HCT116 (cell line): ENCODE measurements around the gene LNP1. TPM values are rescaled to one million over a fixed set of nuclear protein-coding genes. Genes with fewer than 3 reads are reported as not detected.

Experiments
- ATAC-seq: fragments of 200-7000 bp; cut with Tn5 transposase; 2 replicates; pipeline ENCODE4 v1.9.1; 2020; ENCODE audit warnings: mild to moderate bottlenecking, moderate library complexity
- BruUV-seq: library from RNA; stranded (reverse); fragments of 400-500 nt; replicated peaks from 2 replicates; lab custom pipeline; 2021; lab: Mats Ljungman, UMichigan
- CTCF ChIA-PET: fragments of 300-600 bp; sonication (Branson Sonifier 250); formaldehyde crosslinking; loops from one replicate; lab custom pipeline; 2021; ENCODE audit warnings: antibody characterized with exemption; lab: Charles Lee
- POLR2A ChIA-PET: fragments of 300-600, 350-600 bp; sonication (Branson Sonifier 250); formaldehyde crosslinking; loops from one replicate; lab custom pipeline; 2021; ENCODE audit warnings: antibody characterized with exemption; lab: Charles Lee
- RAD21 ChIA-PET, 2 experiments: fragments of 300-600 bp; sonication (Branson Sonifier 250); formaldehyde crosslinking; loops; one replicate each; lab custom pipeline; 2023; ENCODE audit warnings: low total read pairs in 2 of 2; ENCODE audit not compliant: uncharacterized antibody in 2 of 2, unreplicated experiment in 2 of 2, low non-redundant PET in 1 of 2; lab: Charles Lee
- DNase-seq: peaks from one replicate; pipeline ENCODE4 v3.0.0-alpha.2; 2010; ENCODE audit warnings: low read depth, low spot score
- H2AFZ ChIP-seq: fragments of 200-600 bp; shearing (Covaris generic), sonication (generic); 2 replicates; pipeline ENCODE4 v1.6.1; 2017; ENCODE audit warnings: low read depth, mixed run types, mixed read lengths, antibody characterized with exemption, low read length; ENCODE audit not compliant: poor library complexity, severe bottlenecking
- H3K27ac ChIP-seq: 2 replicates; pipeline ENCODE4 v1.5.1; 2012; ENCODE audit warnings: low read depth, low read length
- H3K27me3 ChIP-seq: fragments of 200-600 bp; sonication (generic); 2 replicates; pipeline ENCODE4 v1.6.1; 2016; ENCODE audit warnings: mixed run types, low read length, mixed read lengths; ENCODE audit not compliant: insufficient read depth
- H3K36me3 ChIP-seq, 2 experiments: fragments of 200-500 bp in 1 of 2; fragments of 200-600 bp in 1 of 2; sonication (Bioruptor generic) in 1 of 2; sonication (generic) in 1 of 2; 2 replicates each; pipeline versions ENCODE4 v1.5.1 to v1.6.1; 2014 to 2016; ENCODE audit warnings: low read length in 2 of 2, inconsistent platforms in 1 of 2, mixed read lengths in 1 of 2, mixed run types in 1 of 2; ENCODE audit not compliant: insufficient read depth in 2 of 2, control insufficient read depth in 1 of 2
- H3K4me1 ChIP-seq, 2 experiments: fragments of 200-600 bp in 1 of 2; sonication (generic) in 1 of 2; 2 replicates each; pipeline versions ENCODE4 v1.5.1 to v1.6.1; 2012 to 2017; ENCODE audit warnings: low read length in 2 of 2, inconsistent platforms in 1 of 2, mild to moderate bottlenecking in 1 of 2, mixed read lengths in 1 of 2, mixed run types in 1 of 2, moderate library complexity in 1 of 2; ENCODE audit not compliant: insufficient read depth in 2 of 2, control insufficient read depth in 1 of 2
- H3K4me2 ChIP-seq: fragments of 200-600 bp; sonication (generic); 2 replicates; pipeline ENCODE4 v1.6.1; 2017; ENCODE audit warnings: mixed run types, low read length, mixed read lengths
- H3K4me3 ChIP-seq, 2 experiments: fragments of 200-600 bp in 1 of 2; sonication (generic) in 1 of 2; replicated peaks in 1 of 2; 2 replicates each; pipeline ENCODE4 v1.5.1; 2011 to 2016; ENCODE audit warnings: low read length in 2 of 2, control low read depth in 1 of 2, low read depth in 1 of 2, mild to moderate bottlenecking in 1 of 2, mixed read lengths in 1 of 2, mixed run types in 1 of 2
- H3K79me2 ChIP-seq: fragments of 200-600 bp; sonication (generic); 2 replicates; pipeline ENCODE4 v1.6.1; 2017; ENCODE audit warnings: mild to moderate bottlenecking, mixed run types, low read length, moderate library complexity, mixed read lengths; ENCODE audit not compliant: insufficient read depth
- H3K9ac ChIP-seq: fragments of 200-600 bp; sonication (generic); 2 replicates; pipeline ENCODE4 v1.6.1; 2016; ENCODE audit warnings: low read length, mixed read lengths
- H3K9me2 ChIP-seq: fragments of 200-600 bp; sonication (generic), shearing (Covaris generic); 2 replicates; pipeline ENCODE4 v1.6.1; 2017; ENCODE audit warnings: mixed run types, mild to moderate bottlenecking, moderate library complexity; ENCODE audit not compliant: insufficient read depth
- H3K9me3 ChIP-seq, 2 experiments: fragments of 200-500 bp in 1 of 2; fragments of 200-600 bp in 1 of 2; sonication (Bioruptor generic) in 1 of 2; sonication (generic) in 1 of 2; 2 replicates each; pipeline ENCODE4 v1.6.1; 2014 to 2017; ENCODE audit warnings: low read length in 2 of 2, mixed read lengths in 2 of 2, inconsistent platforms in 1 of 2, low read depth in 1 of 2, mild to moderate bottlenecking in 1 of 2, mixed run types in 1 of 2, moderate library complexity in 1 of 2; ENCODE audit not compliant: control insufficient read depth in 1 of 2, insufficient read depth in 1 of 2
- H4K20me1 ChIP-seq: fragments of 200-600 bp; sonication (generic), shearing (Covaris generic); 2 replicates; pipeline ENCODE4 v1.6.1; 2017; ENCODE audit warnings: mixed run types, mild to moderate bottlenecking, moderate library complexity; ENCODE audit not compliant: insufficient read depth
- CTCF ChIP-seq, 3 experiments: fragments of 200-600 bp in 1 of 3; sonication (generic) in 1 of 3; IDR thresholded peaks in 2 of 3; conservative IDR thresholded peaks in 1 of 3; 2 replicates each; pipeline ENCODE4 v1.5.1; 2012 to 2017; ENCODE audit warnings: low read depth in 2 of 3, low read length in 2 of 3, antibody characterized with exemption in 1 of 3, borderline replicate concordance in 1 of 3, control low read depth in 1 of 3, mild to moderate bottlenecking in 1 of 3, mixed read lengths in 1 of 3, mixed run types in 1 of 3, moderate library complexity in 1 of 3; ENCODE audit not compliant: insufficient read depth in 1 of 3
- ELF1 ChIP-seq: IDR thresholded peaks from 2 replicates; pipeline ENCODE4 v1.6.1; 2012; ENCODE audit warnings: low read depth, borderline replicate concordance
- FOSL1 ChIP-seq: IDR thresholded peaks from 2 replicates; pipeline ENCODE4 v1.6.1; 2012; ENCODE audit warnings: low read depth
- MAX ChIP-seq: IDR thresholded peaks from 2 replicates; pipeline ENCODE4 v1.6.1; 2012
- SIN3A ChIP-seq: IDR thresholded peaks from 2 replicates; pipeline ENCODE4 v1.6.1; 2012; ENCODE audit warnings: low read depth
- TCF7L2 ChIP-seq: IDR thresholded peaks from 2 replicates; pipeline ENCODE4 v1.7.0; 2011; ENCODE audit warnings: borderline replicate concordance, inconsistent platforms; ENCODE audit not compliant: insufficient read depth, insufficient read length; ENCODE audit errors: extremely low read depth
- ZFX ChIP-seq: fragments of 450-650 bp; IDR thresholded peaks from 2 replicates; pipeline ENCODE4 v1.6.1; 2017
- intact Hi-C: fragments of 100-400 bp; cut with micrococcal nuclease; formaldehyde crosslinking; loops from 2 replicates; pipeline ENCODE4 v1.10.0; 2022
- total RNA-seq: library from RNA; stranded (reverse); gene quantifications from one replicate; pipeline ENCODE4 v1.2.1, GENCODE V29; 2021; ENCODE audit not compliant: unreplicated experiment

Gene LNP1
- total RNA-seq, 1 experiment from 2014 or later, result 1.6 TPM

- no peak for TF ChIP-seq CTCF (IDR thresholded peaks at IDR 0.05 in 2 of 3, conservative IDR thresholded peaks at IDR 0.05 in 1 of 3; ENCODE audit: borderline replicate concordance in 1 of 3, insufficient read depth in 1 of 3, low read depth in 2 of 3, low read length in 2 of 3)
- TF ChIP-seq ELF1, result no peak
- no peak for TF ChIP-seq MAX
- no peak for TF ChIP-seq SIN3A
- no peak for TF ChIP-seq ZFX
Measured at GRCh38 chr3:100467133-100467532, 65.8 kb downstream of the LNP1 start (continued).

- intact Hi-C loops, result loop anchor here (10.0 kb wide), 1 partner anchor 634 kb away; no protein-coding TSS in a partner anchor
- H3K9me3 ChIP-seq, result peaks cover 3 to 7% of the 10 kb centered on the region in 2 experiments; a peak in 2 of 4 replicates
Measured at GRCh38 chr3:100468676-100469075, 67.3 kb downstream of the LNP1 start.

More at GRCh38 chr3:100468676-100469075, 67.3 kb downstream of the LNP1 start:
- no peak for DNase-seq
- H3K27me3 ChIP-seq, result no peaks in the 10 kb centered on the region
- no peak overlapping the region for H3K9ac ChIP-seq
- POLR2A ChIA-PET, result no interaction called here
- no TSS peak for BruUV-seq
- ATAC-seq, result no peak
- TF ChIP-seq MAX, result no peak
- no peak for TF ChIP-seq TCF7L2
- TF ChIP-seq FOSL1, result no peak
- no peaks in the 10 kb centered on the region for H3K4me1 ChIP-seq
- no peak overlapping the region for H3K4me2 ChIP-seq
- H3K4me3 ChIP-seq, result no peak overlapping the region
- H4K20me1 ChIP-seq, result no peaks in the 10 kb centered on the region
- no peak overlapping the region for H2AFZ ChIP-seq
- no peak overlapping the region for H3K27ac ChIP-seq
- H3K36me3 ChIP-seq, result no peaks in the 10 kb centered on the region
- no peaks in the 10 kb centered on the region for H3K9me2 ChIP-seq
- RAD21 ChIA-PET, result no interaction called here
- H3K79me2 ChIP-seq, result no peaks in the 10 kb centered on the region
- CTCF ChIA-PET, result no interaction called here
